Pancreas (tissue), 10 donors: ENCODE measurements around the gene TRAF3. TPM values are rescaled to one million over a fixed set of nuclear protein-coding genes. Genes with fewer than 3 reads are reported as not detected.

Experiments
- ATAC-seq, 4 donors: fragments of 200-7000 bp; cut with Tn5 transposase; one replicate each; pipeline versions ENCODE4 v1.8.0 to v1.9.1; 2020; ENCODE audit warnings: mild to moderate bottlenecking in 4 of 4, moderate library complexity in 4 of 4
- DNase-seq, 6 donors: peaks; one replicate each; pipeline ENCODE4 v3.0.0-alpha.2; 2020
- FAIRE-seq: peaks from 2 replicates; lab custom pipeline; 2012; peaks lifted over from hg19 to GRCh38; lab: Jason Lieb, UNC
- H3K27ac ChIP-seq, 4 donors: fragments of 200-600 bp; sonication (generic); 1 replicate in 3 of 4; 2 replicates in 1 of 4; pipeline versions ENCODE4 v1.5.0 to v1.8.0; 2020
- H3K27me3 ChIP-seq, 4 donors: fragments of 200-600 bp; one replicate each; pipeline ENCODE4 v1.8.0; 2021
- H3K36me3 ChIP-seq, 3 donors: fragments of 200-600 bp; sonication (generic) in 1 of 3; one replicate each; pipeline versions ENCODE4 v1.5.0 to v1.8.0; 2020 to 2021
- H3K4me1 ChIP-seq, 3 donors: fragments of 200-600 bp; one replicate each; pipeline ENCODE4 v1.8.0; 2021
- H3K4me3 ChIP-seq, 4 donors: fragments of 200-600 bp; sonication (generic) in 2 of 4; one replicate each; pipeline versions ENCODE4 v1.5.0 to v1.8.0; 2020 to 2021
- H3K9me3 ChIP-seq, 4 donors: fragments of 200-600 bp; one replicate each; pipeline ENCODE4 v1.8.0; 2021
- CTCF ChIP-seq, 4 donors: fragments of 200-600 bp; sonication (generic) in 3 of 4; IDR thresholded peaks; one replicate each; pipeline versions ENCODE4 v1.5.0 to v1.8.0; 2021; ENCODE audit warnings: antibody characterized with exemption in 4 of 4
- WGBS, 2 donors: extraction: QIAGEN DNeasy Blood & Tissue Kit; methylation state at CpG; one replicate each; pipeline ENCODE4 v1.1.7; 2013; 5-methylcytosine and 5-hydroxymethylcytosine counted together
- intact Hi-C, 3 donors: fragments of 100-400 bp; cut with DNase I; formaldehyde crosslinking; loops; one replicate each; pipeline versions ENCODE4 v1.11.1 to v1.14.2; 2022
- polyA plus RNA-seq, 2 donors: library from polyadenylated mRNA; stranded (reverse); fragments of 200-250 nt; gene quantifications; one replicate each; pipeline ENCODE4 v1.2.3, GENCODE V29; 2013
- total RNA-seq, 6 donors: library from RNA; stranded (reverse); fragmentation: NEBNext Ultra II Directional in 4 of 6; extraction: Animal tissue kit (Norgen Biotek cat#: 25700) in 4 of 6; gene quantifications; one replicate each; pipeline versions ENCODE4 v1.2.1 to v1.2.4, GENCODE V29; 2021 to 2023
- donor health status: healthy with polysubstance abuse.
- donor health status: DM: no; HTN: no; CAD: no; lungs with moderate emphysema.
- donor health status: DM: no; HTN: no; CAD: no.
- donor health status: control.
- donor health status: control.
- donor health status: Bipolar disorder and iron deficiency.
- donor health status: DM: yes; HTN: yes; CAD: no.
- donor health status: DM: no; HTN: no; CAD: no.
- donor health status: DM: no; HTN: no; CAD: no.
- donor health status: DM: yes; HTN: yes; CAD: no.

TRAF3 gene
- total and polyA plus RNA-seq, 8 donors = 3.6 to 14.7 (median 6.1) TPM

GRCh38 chr14:102758087-102758486 is 19.2 kb upstream of the TRAF3 start:
- no peak overlapping the region for H3K4me3 ChIP-seq
- 76 to 87% methylated on average over 5 of the region's 5 CpGs for WGBS, 2 donors
- H3K4me1 ChIP-seq = no peaks in the 10 kb centered on the region
- TF ChIP-seq CTCF (IDR thresholded peaks at IDR 0.05) = no peak
- intact Hi-C loops = no loop called here
- no peak overlapping the region for H3K27ac ChIP-seq
- DNase-seq (no peak), ATAC-seq (no peak), FAIRE-seq (no peak)
- H3K9me3 ChIP-seq = no peaks in the 10 kb centered on the region
- H3K36me3 ChIP-seq = no peaks in the 10 kb centered on the region
- no peaks in the 10 kb centered on the region for H3K27me3 ChIP-seq

GRCh38 chr14:102759456-102760187 is 17.6 kb upstream of the TRAF3 start:
- no peak for ATAC-seq
- intact Hi-C loops = loop anchor here in 1 of 3 donors (10.0 kb wide), 1 partner anchor 165 kb away; the partner anchor contains the start of gene AMN
- Histone ChIP-seq H3K4me1 (no peaks in the 10 kb centered on the region), H3K27ac (no peak overlapping the region), H3K36me3 (no peaks in the 10 kb centered on the region), H3K4me3 (no peak overlapping the region), H3K9me3 (no peaks in the 10 kb centered on the region), H3K27me3 (no peaks in the 10 kb centered on the region)
- TF ChIP-seq CTCF (IDR thresholded peaks at IDR 0.05) = no peak
- DNase-seq = no peak
- WGBS, 2 donors = 62 to 73% methylated on average over 10 of the region's 10 CpGs
- FAIRE-seq = no peak

GRCh38 chr14:102760496-102761193 is 16.6 kb upstream of the TRAF3 start:
- peak in 1 of 6 donors; percentile 36 for DNase-seq
- Histone ChIP-seq H3K9me3 (no peaks in the 10 kb centered on the region), H3K4me1 (no peaks in the 10 kb centered on the region), H3K27me3 (no peaks in the 10 kb centered on the region), H3K36me3 (no peaks in the 10 kb centered on the region), H3K4me3 (no peak overlapping the region), H3K27ac (no peak overlapping the region)
- 43 to 49% methylated on average over 21 of the region's 21 CpGs for WGBS, 2 donors
- ATAC-seq = peak in 1 of 4 donors; percentile 36
- FAIRE-seq = no peak
- TF ChIP-seq CTCF (IDR thresholded peaks at IDR 0.05) = no peak
- intact Hi-C loops = loop anchor here in 1 of 3 donors (10.0 kb wide), 1 partner anchor 164 kb away; the partner anchor contains the start of gene AMN

GRCh38 chr14:102761206-102761605 is 16.0 kb upstream of the TRAF3 start:
- Histone ChIP-seq H3K36me3 (no peaks in the 10 kb centered on the region), H3K9me3 (no peaks in the 10 kb centered on the region), H3K27ac (no peak overlapping the region), H3K4me3 (no peak overlapping the region), H3K27me3 (no peaks in the 10 kb centered on the region), H3K4me1 (no peaks in the 10 kb centered on the region)
- intact Hi-C loops = loop anchor here in 1 of 3 donors (10.0 kb wide), 1 partner anchor 164 kb away; the partner anchor contains the start of gene AMN
- FAIRE-seq (no peak), ATAC-seq (no peak), DNase-seq (no peak)
- 56 to 59% methylated on average over 15 of the region's 15 CpGs for WGBS, 2 donors
- TF ChIP-seq CTCF (IDR thresholded peaks at IDR 0.05) = no peak
